ENCODE measurements around the gene STK11.

GRCh38 chr19:1262623-1263123 lies 57.1 kb downstream of the STK11 start:
- TF ChIP-seq CTCF (IDR thresholded peaks at IDR 0.05; ENCODE audit: low read depth, low read length): no peak
- no peak for TF ChIP-seq EZH2phosphoT487 (IDR thresholded peaks at IDR 0.05; ENCODE audit: low read depth)
